ENCODE data around the gene GPC5.

GPC5 gene

GRCh38 chr13:91464336-91464735, 65.9 kb downstream of the GPC5 start:
- H3K27me3 Mint-ChIP-seq: no peaks in the 10 kb centered on the region
- H3K4me3 Mint-ChIP-seq: no peak overlapping the region
- H3K9me3 Mint-ChIP-seq: no peaks in the 10 kb centered on the region
- no peaks in the 10 kb centered on the region for H3K4me1 Mint-ChIP-seq (ENCODE audit: low read depth)
- no peak overlapping the region for H3K27ac Mint-ChIP-seq
- no peaks in the 10 kb centered on the region for H3K36me3 Mint-ChIP-seq (ENCODE audit: low read depth)

DNA sequence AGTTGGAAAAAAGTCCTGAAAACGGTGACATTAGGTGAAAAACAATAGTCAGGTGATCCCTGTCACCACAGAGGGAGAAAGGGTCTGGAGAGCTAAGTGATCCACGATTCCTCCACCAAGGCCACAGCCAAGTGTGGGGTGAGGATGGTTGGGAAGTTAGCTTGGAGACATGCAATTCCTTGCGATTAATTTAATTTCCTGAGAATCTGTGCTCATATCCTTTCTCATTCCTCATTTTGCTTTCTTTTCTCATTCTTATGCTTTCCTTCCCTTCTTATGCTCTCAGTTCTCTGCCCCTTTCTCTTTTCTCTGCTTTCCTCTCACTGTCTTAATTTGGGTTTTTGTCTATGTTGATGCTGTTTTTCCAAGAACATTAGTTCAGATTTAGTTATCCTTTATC, 68.8 kb downstream of the GPC5 start:
- H3K27ac Mint-ChIP-seq: no peak overlapping the region
- H3K4me3 Mint-ChIP-seq: no peak overlapping the region
- H3K9me3 Mint-ChIP-seq: no peaks in the 10 kb centered on the region
- no peaks in the 10 kb centered on the region for H3K36me3 Mint-ChIP-seq (ENCODE audit: low read depth)
- no peaks in the 10 kb centered on the region for H3K27me3 Mint-ChIP-seq
- no peaks in the 10 kb centered on the region for H3K4me1 Mint-ChIP-seq (ENCODE audit: low read depth)

- Mint-ChIP-seq H3K4me3 (no peak overlapping the region), H3K4me1 (ENCODE audit: low read depth) (no peaks in the 10 kb centered on the region), H3K9me3 (no peaks in the 10 kb centered on the region), H3K36me3 (ENCODE audit: low read depth) (no peaks in the 10 kb centered on the region), H3K27ac (no peak overlapping the region), H3K27me3 (peaks cover 5% of the 10 kb centered on the region)
These were observed 69.9 kb downstream of the GPC5 start for GRCh38 chr13:91468301-91468700.

DNA sequence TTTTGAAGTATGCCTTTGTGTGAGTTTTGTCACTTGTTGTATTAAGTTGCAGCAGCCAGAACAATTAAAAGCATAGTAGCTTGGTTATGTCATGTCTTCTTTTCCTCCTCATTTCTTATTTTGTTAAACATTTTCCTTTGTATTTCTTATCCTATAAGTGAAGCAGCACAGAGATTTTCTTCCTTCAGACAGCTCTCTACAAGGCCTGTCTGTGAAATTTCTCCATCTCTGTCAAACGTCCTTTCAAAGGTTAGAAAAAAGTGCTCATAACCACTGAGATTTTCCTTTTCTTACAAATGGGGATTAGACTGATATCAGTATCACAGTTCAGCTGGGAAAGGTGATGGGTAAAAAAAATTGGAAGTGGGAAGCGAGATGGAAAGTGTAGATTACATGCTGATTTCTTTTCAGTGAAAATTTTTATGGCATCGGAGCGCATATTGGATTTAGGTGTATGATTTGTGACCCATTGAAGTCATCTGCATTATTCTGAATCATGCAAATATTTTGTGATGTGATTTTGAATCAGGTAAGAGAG, 71.7 kb downstream of the GPC5 start:
- Mint-ChIP-seq H3K27me3 (peaks cover 5% of the 10 kb centered on the region), H3K36me3 (ENCODE audit: low read depth) (no peaks in the 10 kb centered on the region), H3K9me3 (no peaks in the 10 kb centered on the region), H3K27ac (no peak overlapping the region), H3K4me3 (no peak overlapping the region), H3K4me1 (ENCODE audit: low read depth) (no peaks in the 10 kb centered on the region)

DNA sequence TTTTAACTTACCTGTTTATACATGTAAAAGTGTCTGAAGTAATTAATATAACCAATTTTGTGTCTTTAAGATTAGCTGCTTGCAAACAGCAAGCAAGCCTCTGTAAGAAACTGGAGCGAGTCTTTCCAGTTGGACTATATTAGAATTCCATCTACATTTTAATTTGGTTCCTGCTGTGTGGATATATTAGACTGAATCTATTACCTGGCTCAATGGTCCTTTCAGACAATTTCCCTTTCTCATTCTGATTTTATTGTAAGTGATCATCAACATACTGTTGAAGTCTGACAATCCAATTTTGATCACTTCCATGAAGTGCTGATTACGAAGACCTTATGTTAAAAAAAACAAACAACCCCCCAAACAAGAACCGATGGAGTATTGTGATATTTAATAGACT, 72.3 kb downstream of the GPC5 start:
- Mint-ChIP-seq H3K4me3 (no peak overlapping the region), H3K27me3 (peaks cover 5% of the 10 kb centered on the region), H3K9me3 (no peaks in the 10 kb centered on the region), H3K4me1 (ENCODE audit: low read depth) (no peaks in the 10 kb centered on the region), H3K36me3 (ENCODE audit: low read depth) (no peaks in the 10 kb centered on the region), H3K27ac (no peak overlapping the region)

GRCh38 chr13:91482427-91482826, 84.0 kb downstream of the GPC5 start:
- Mint-ChIP-seq H3K4me3 (no peak overlapping the region), H3K27ac (no peak overlapping the region), H3K9me3 (no peaks in the 10 kb centered on the region), H3K36me3 (ENCODE audit: low read depth) (no peaks in the 10 kb centered on the region), H3K4me1 (ENCODE audit: low read depth) (no peaks in the 10 kb centered on the region), H3K27me3 (no peaks in the 10 kb centered on the region)

GRCh38 chr13:91491980-91492379, 93.6 kb downstream of the GPC5 start:
- Mint-ChIP-seq H3K36me3 (ENCODE audit: low read depth) (no peaks in the 10 kb centered on the region), H3K4me1 (ENCODE audit: low read depth) (no peaks in the 10 kb centered on the region), H3K9me3 (no peaks in the 10 kb centered on the region), H3K27me3 (no peaks in the 10 kb centered on the region), H3K27ac (no peak overlapping the region), H3K4me3 (no peak overlapping the region)

DNA sequence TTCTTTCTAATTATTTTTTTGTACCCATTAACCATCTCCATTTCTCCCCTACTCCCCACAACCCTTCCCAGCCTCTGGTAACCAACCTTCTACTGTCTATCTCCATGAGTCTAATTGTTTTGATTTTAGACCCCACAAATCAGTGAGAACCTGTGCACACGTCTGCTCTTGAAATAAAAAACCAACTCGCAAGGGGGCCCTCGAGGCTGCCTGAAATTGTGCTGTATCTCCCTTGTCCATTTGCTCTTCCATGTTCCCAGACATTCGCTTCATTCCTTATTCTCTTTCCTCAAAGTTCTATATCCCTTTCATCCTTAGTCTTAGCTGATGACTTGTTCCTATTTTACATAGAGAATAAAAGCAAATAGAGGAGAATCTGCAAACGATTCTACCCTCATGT, 95.0 kb downstream of the GPC5 start:
- H3K36me3 Mint-ChIP-seq (ENCODE audit: low read depth): no peaks in the 10 kb centered on the region
- H3K27ac Mint-ChIP-seq: no peak overlapping the region

GRCh38 chr13:91498298-91498697, 99.9 kb downstream of the GPC5 start:
- H3K9me3 Mint-ChIP-seq: peaks cover 7% of the 10 kb centered on the region
- H3K36me3 Mint-ChIP-seq (ENCODE audit: low read depth): no peaks in the 10 kb centered on the region
- H3K4me1 Mint-ChIP-seq (ENCODE audit: low read depth): no peaks in the 10 kb centered on the region
- H3K4me3 Mint-ChIP-seq: no peak overlapping the region
- no peak overlapping the region for H3K27ac Mint-ChIP-seq
- H3K27me3 Mint-ChIP-seq: peaks cover 3% of the 10 kb centered on the region

More for the DNA sequence above, 95.0 kb downstream of the GPC5 start:
- Mint-ChIP-seq H3K9me3 (peaks cover 3% of the 10 kb centered on the region), H3K27me3 (peaks cover 3% of the 10 kb centered on the region), H3K4me3 (no peak overlapping the region), H3K4me1 (ENCODE audit: low read depth) (no peaks in the 10 kb centered on the region)

GRCh38 chr13:91504216-91504615, 105.8 kb downstream of the GPC5 start:
- peaks cover 9% of the 10 kb centered on the region for H3K9me3 Mint-ChIP-seq
- H3K4me1 Mint-ChIP-seq (ENCODE audit: low read depth): no peaks in the 10 kb centered on the region
- no peaks in the 10 kb centered on the region for H3K27me3 Mint-ChIP-seq
- no peak overlapping the region for H3K27ac Mint-ChIP-seq
- H3K4me3 Mint-ChIP-seq: no peak overlapping the region
- no peaks in the 10 kb centered on the region for H3K36me3 Mint-ChIP-seq (ENCODE audit: low read depth)

DNA sequence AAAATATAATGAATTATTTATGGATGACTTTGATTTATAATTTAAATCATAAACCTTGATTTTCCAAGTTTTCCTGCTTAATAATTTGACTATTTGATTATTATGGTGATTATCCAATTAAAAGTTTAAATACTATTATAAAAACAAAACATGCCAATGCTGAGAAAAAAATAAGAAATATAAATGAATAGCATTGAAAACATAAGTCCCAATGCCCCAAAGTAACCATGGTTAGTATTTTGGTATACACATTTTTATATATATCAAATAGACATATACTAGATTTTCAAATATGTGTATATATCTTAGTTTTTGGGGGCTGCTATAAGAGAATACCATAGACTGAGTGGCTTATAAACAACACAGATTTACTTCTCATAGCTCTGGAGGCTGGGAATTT, 108.3 kb downstream of the GPC5 start:
- no peaks in the 10 kb centered on the region for H3K27me3 Mint-ChIP-seq
- H3K27ac Mint-ChIP-seq: no peak overlapping the region
- H3K4me1 Mint-ChIP-seq (ENCODE audit: low read depth): no peaks in the 10 kb centered on the region
- no peaks in the 10 kb centered on the region for H3K36me3 Mint-ChIP-seq (ENCODE audit: low read depth)
- H3K4me3 Mint-ChIP-seq: no peak overlapping the region
- H3K9me3 Mint-ChIP-seq: peaks cover 9% of the 10 kb centered on the region

DNA sequence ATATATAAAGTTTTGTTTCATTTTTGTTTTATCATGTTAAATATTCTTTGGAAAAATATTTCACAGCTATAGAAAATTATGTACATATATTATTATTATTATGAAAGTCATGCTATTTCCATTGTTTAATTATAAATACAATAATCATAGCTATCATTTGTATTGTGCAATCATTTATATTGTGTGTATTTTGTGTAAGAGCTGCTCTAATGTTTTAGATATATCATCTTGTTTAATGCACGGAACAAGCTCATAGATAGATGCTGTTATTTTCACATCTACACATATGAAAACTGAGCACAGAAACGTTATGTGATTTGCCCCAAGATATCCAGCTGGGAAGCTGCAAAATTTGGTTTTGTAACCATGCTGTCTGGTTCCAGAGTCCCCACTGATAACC, 111.6 kb downstream of the GPC5 start:
- H3K27me3 Mint-ChIP-seq: no peaks in the 10 kb centered on the region
- H3K36me3 Mint-ChIP-seq (ENCODE audit: low read depth): no peaks in the 10 kb centered on the region
- H3K27ac Mint-ChIP-seq: no peak overlapping the region
- H3K4me3 Mint-ChIP-seq: no peak overlapping the region
- peaks cover 5% of the 10 kb centered on the region for H3K9me3 Mint-ChIP-seq
- H3K4me1 Mint-ChIP-seq (ENCODE audit: low read depth): no peaks in the 10 kb centered on the region

GRCh38 chr13:91513790-91514189, 115.4 kb downstream of the GPC5 start:
- H3K4me1 Mint-ChIP-seq (ENCODE audit: low read depth): no peaks in the 10 kb centered on the region
- H3K27ac Mint-ChIP-seq: no peak overlapping the region
- no peak overlapping the region for H3K4me3 Mint-ChIP-seq
- peaks cover 7% of the 10 kb centered on the region for H3K9me3 Mint-ChIP-seq
- no peaks in the 10 kb centered on the region for H3K27me3 Mint-ChIP-seq
- no peaks in the 10 kb centered on the region for H3K36me3 Mint-ChIP-seq (ENCODE audit: low read depth)

DNA sequence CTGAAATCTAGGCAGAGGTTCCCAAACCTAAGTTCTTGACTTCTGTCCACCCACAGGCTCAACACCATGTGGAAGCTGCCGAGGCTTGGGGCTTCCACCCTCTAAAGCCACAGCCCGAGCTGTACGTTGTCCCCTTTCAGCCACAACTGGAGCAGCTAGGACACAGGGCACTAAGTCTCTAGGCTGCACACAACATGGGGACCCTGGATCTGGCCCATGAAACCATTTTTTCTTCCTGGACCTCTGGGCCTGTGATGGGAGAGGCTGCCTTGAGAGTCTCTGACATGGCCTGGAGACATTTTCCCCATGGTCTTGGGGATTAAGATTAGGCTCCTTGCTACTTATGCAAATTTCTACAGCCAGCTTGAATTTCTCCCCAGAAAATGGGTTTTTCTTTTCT, 118.4 kb downstream of the GPC5 start:
- Mint-ChIP-seq H3K9me3 (peaks cover 7% of the 10 kb centered on the region), H3K36me3 (ENCODE audit: low read depth) (no peaks in the 10 kb centered on the region), H3K4me3 (no peak overlapping the region), H3K4me1 (ENCODE audit: low read depth) (no peaks in the 10 kb centered on the region), H3K27ac (no peak overlapping the region), H3K27me3 (no peaks in the 10 kb centered on the region)

GRCh38 chr13:91520952-91521351, 122.5 kb downstream of the GPC5 start:
- peaks cover 7% of the 10 kb centered on the region for H3K9me3 Mint-ChIP-seq

DNA sequence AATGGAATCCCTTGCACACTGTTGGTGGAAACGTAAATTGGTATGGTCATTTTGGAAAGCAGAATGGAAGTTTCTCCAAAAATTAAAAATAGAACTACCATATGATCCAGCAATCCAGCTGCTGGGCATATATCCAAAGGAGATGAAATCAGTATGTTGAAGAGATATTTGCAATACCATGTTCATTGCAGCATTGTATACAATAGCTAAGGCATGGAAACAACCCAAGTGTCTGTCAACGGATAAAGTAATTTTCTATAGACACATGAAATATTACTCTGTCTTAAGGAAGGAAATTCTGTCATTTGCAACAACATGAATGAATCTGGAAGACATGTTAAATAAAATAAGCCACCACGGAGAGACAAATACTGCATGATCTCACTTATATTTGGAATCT, 124.7 kb downstream of the GPC5 start:
- no peak overlapping the region for H3K27ac Mint-ChIP-seq
- no peak overlapping the region for H3K4me3 Mint-ChIP-seq
- no peaks in the 10 kb centered on the region for H3K9me3 Mint-ChIP-seq
- H3K27me3 Mint-ChIP-seq: no peaks in the 10 kb centered on the region
- H3K36me3 Mint-ChIP-seq (ENCODE audit: low read depth): no peaks in the 10 kb centered on the region
- H3K4me1 Mint-ChIP-seq (ENCODE audit: low read depth): no peaks in the 10 kb centered on the region

More at GRCh38 chr13:91520952-91521351, 122.5 kb downstream of the GPC5 start:
- Mint-ChIP-seq H3K27me3 (no peaks in the 10 kb centered on the region), H3K4me1 (ENCODE audit: low read depth) (no peaks in the 10 kb centered on the region), H3K4me3 (no peak overlapping the region), H3K36me3 (ENCODE audit: low read depth) (no peaks in the 10 kb centered on the region), H3K27ac (no peak overlapping the region)
